LHCN-M2 (cell line): ENCODE data around the gene INSRR. TPM values are rescaled to one million over a fixed set of nuclear protein-coding genes. Genes with fewer than 3 reads are reported as not detected.
A peak's percentile ranks its signal among the peaks of the same experiment; 100 is the strongest.

ENCODE experiments used
- DNase-seq: peaks from one replicate; pipeline ENCODE4 v3.0.0-alpha.2; 2012; ENCODE audit warnings: low read depth
- total RNA-seq: library from RNA; depleted of rRNA; stranded (reverse); fragments of >200 nt; gene quantifications from 2 replicates; pipeline ENCODE4 v1.2.3, GENCODE V29; 2014

The INSRR gene
- total RNA-seq, 1 experiment from 2014 or later, result not detected

DNA sequence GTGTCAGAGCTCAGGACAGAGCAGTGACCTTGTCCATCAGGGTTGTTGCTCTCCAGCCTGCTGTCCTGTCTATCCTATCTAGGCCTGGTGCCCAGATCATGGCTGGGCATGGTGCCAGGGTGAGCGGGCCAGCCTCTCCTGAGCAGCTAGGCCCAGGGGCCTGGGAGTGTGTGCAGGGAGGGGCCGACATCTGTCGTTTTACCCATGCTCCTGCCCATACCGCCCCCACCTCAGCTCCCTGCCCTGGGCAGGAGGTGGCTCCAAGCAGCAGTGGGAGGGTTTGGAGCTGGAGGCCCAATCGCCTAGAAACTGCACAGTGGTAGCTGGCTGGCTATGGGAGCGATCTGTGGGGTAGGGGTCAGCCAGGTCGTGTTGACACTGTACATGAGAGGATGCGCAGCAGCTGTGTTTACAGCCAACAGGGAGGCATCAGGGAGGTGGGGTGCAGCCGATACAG is 6.5 kb downstream of the INSRR start:
- peak; percentile 50 for DNase-seq

DNA sequence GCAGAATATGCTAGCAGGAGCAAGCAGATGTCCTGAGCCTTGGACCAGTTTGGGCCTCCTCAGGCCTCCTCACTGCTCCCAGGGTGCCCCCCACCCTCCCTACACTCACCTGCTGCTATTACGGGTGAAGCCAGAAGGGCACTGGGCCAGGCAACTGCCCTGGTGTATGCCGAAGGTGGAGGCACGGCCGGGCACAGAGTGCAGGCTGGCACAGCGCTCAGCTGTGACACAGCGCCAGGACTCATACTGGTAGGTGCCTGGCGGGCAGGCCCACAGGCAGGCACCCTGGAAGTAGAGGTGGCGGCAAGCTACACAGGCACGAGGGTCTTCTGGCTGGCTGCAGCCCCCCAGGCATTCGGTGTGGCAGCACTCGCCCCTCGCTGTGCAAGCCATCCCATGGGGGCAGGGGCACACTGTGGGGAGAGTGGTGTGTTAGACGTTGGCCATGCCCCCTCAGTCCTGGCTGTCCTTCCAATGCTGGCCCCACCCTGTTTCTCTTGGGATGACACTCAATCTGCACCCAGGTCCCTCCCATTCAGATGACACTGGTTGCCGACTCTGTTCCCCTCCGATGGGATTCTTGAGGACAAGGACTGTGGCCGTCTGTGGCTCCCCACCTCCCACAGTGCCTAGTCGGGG is 7.0 kb downstream of the INSRR start:
- DNase-seq, result no peak

DNA sequence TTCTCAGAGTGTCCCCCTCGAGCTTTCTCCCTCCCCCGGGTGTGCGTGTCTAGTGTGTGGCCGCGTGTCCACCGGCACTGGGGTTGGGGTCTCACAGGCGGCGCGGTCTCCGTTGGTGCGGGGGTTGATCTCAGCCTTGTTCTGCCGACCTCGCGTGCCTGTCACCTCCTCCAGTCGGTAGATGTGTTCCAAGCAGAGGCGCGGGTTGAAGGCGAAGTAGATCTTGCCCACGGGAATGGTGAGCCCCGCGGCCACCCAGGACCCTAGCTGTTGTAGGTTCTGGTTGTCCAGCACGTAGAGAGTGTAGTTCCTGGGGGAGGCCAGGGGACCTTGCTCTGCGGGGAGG is 9.8 kb downstream of the INSRR start:
- DNase-seq, result no peak

DNA sequence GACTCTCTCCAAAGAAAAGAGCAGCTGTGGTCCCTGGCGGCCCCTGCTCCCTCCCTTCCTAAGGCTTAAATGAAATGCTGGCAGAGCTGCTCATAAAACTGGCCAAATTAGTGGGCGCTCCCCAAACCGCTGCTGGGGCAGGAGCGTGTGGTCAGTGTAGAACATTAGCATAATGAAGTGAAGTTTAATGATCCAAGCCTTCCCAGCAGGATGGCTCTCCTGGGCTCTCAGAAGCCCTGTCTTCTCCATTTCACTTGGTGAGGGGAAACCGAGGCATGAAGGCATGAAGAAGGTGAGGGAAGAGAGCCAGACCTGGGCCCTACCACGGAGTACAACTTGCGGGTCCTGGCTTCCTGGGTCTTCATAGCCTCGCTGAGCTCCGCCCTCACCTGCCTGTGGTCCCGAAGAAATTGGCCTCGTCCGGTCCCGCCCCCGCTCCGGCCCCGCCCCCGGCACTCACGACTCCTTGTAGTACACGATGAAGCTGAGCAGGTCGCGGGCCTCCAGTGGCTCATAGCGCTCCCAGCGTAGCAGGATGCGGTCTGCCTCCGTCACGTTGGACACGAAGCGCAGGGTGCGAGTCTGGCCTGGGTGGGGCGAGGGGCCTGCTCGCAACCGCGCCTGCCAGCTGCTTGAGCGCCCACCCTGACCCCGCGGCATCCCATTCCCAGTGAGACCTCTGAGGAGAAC is 10.3 kb downstream of the INSRR start:
- no peak for DNase-seq

DNA sequence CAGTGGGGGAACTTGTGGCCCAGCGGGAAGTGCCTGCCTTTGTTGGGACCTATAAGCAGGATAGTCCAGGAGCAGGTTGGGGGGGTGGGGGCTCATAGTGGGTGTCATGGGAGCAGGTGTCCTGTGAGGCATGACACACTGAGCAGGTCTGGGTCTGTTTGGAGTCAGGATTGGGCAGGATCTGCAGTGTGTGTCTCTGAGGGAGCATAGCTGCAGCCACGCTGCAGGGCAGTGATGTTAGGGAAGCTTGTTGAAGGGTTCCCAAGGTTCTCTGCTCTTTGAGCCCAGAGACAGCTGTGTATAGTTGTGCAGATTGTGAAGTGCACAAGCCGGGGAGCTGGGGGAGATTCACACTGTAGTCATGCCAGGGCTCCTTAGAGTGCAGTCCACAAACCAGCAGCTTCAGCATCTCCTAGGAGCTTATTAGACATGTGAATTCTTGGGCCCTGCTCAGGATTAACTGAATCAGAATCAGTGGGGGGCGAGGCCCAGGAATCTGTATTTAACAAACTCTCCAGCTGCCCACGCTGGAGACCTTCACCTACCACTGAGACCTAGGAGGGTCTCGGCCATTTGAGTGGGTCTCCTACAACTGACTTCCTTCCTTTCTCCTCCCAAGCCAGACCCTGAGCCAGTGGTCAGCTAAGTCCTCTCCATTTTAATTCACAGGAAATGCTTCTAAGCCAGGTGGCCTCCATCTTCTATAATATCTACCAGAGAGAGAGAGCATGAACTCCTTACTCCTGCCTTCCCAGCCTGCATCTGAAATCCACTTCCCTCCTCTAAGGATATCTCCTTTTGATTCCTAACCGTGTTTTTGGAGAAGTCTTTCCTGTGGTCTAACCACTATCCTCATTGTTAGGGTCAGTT is 11.1 kb downstream of the INSRR start:
- DNase-seq, result peak; percentile 27

DNA sequence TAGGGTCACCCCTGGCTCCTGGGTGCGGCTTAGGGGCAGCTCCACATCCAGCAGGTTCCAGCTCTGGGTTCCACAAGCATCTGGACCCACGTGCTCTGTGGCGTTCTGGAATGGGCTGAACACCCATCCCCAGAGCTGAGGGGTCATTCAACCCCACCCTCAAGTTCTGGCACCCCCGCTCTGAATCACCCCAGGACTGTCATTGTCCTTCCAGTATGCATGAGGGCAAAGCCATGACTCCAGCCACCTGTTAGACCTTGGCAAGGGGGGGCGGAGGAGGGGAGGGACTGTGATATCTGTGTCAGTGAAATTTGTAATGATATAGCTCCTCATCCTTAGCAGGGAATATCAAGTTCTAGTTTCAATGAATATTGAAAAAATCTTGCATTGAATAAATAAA is 12.3 kb downstream of the INSRR start:
- no peak for DNase-seq

DNA sequence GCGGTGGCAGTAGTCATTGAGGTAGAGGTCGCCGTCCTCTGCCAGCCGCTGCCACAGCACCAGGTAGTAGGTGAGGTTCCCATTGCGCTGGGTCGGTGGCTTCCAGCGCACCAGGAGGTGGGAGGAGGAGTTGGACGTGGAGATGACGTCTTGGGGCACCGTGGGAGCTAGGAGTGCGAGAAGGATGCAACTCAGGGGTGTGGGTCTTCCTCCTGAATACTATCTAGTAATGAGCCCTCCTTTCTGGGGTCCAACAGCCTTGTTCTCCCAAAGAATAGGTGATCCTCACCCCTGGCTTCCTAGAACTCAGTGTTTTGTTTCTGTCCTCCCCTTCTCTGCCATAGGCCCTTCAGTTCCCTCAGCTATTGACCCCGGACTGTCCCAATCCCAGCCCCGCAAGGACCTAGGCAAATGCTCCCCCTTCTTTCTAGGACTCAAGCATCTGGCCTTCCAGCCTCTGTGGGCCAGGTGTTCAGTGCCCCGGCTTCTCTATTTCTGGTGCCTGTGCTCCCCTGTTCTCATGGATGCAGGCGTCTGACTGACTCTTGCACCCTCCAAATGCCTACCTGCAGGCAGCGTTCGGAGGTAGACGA is 12.9 kb downstream of the INSRR start:
- no peak for DNase-seq

DNA sequence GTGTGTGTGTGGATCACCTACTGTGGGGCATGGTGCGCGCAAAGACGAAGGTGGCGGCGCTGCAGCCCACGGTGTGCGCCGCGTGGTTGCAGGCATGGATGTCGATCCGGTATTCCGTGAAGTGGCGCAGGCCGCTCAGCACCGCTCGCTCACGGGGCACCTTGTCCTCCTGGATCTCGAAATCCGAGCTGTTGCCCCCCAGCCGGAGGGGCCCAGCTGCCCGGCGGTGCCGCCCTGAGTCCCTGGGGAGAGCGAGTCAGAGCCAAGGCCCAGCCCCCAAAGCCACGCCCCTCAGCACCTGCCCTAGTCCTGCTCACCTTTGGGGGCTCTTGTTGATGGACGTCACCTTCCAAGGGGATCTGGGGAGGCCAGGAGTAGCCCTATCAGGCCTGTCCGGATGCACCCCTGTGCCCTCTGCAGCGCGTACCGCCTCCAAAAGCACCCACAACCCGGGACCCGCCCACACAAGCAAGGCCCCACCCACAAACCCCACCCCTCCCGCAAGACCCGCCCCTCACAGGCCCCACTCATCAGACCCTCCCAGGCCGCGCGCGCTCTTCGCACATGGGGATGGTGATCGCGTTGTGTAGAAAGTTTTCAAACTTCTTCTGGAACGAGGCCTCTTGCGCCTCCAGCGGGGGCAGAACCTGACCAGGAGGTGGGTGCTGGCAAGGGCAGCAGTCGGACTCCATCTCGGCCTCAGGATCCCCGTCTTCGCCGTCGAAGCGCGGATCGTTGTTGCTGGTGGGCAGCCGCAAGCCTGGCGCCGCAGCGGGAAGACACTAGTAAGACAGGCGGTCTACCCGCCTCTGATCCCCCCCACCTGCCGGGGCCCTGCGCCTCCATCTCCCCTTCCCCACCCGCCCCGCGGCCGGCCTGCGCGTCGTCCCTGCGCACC is 13.6 kb downstream of the INSRR start:
- no peak for DNase-seq

DNA sequence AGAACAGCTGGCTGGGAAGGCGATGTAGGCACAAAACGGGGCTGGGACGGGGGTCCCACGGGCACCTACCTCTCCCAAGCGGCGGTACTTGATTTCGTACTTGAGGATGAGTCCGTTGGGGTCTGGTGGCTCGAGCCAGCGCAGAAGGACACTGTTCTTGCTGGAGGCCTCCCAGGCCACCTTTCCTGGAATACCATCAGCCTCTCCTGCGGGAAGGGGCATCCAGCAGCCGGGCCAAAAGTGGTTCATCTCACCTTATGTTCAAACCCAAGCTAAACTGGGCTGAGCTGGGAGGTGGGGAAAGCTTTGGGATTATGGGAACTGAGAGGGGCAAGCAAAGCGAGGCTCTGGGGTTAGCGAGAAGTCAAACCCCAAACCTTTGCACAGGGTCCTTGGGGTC is 14.3 kb downstream of the INSRR start:
- no peak for DNase-seq

DNA sequence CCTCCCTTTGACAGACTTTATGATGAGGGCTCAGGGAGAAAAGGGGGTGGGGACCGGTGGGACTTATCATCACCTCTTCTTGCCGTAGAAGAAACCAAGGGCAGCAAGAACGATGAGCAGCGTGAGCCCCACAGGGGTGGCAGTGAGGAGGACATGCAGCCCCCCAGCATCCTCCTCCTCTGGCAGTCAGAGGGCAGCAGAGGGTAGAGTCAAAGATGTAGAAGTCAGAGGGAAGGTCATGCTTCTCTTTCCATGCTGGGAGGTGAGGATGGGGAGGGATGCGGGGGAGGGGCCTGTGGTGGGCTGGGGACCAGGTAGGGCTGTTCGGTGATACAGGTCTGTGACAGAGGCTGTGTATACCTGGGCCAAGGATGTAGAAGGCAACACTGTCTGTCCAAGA is 14.8 kb downstream of the INSRR start:
- no peak for DNase-seq

DNA sequence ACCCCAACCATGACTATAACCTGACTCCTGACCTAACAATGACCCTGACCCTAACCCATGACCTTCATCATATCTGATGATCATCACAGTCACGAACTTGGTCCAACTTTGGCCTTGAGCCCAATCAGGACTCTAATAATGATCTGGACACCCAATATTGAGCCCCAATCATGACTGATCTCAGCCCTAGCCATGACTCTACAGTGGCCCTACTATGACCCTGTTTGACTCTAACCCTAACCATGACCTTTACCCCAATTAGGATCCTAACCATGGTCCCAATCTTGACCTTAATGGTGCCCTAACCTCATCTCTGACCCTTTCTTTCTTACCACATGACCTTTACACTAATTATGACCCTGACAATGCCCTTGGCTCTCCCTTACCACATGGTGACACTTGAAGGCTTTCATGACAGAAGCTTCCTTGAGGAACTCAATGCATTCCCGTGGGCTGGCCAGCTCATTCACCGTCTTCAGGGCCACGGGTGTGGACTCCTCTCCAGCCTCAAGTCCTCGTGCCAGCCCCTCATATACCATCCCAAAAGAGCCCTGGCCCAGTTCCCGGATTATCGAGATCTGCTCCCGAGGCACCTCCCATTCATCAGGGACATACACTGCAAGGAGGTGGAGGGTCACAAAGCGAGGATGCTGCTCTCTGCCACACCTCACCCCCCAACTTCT is 16.2 kb downstream of the INSRR start:
- DNase-seq, result no peak

DNA sequence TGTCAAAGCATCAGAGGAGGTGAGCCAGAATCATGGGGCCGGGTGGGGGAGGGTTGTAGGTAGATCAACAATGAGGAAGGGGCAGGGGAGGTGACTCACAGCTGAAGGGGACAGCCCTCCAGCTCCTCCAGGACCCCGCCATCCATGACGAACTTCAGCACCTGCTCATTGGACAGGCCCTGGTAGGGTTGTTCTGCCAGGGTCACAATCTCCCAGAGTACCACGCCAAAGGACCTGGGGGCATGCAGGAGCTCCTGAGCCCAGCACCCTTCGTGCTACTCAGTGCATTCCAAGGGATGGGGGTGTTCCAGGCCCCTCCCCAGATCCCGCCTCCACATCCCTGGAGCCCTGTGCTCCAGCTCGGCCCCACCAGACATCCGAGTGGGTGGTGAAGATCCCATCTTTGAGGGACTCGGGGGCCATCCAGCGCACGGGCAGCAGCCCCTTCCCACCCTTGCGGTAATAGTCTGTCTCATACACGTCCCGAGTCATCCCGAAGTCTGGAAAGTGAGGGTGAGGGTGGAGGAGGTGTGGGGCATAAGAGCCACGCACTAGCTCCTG is 17.5 kb downstream of the INSRR start:
- no peak for DNase-seq

- no peak for DNase-seq
Observed at GRCh38 chr1:156840898-156841279, 18.0 kb downstream of the INSRR start.

- no peak for DNase-seq
Observed at GRCh38 chr1:156840186-156840897, 18.6 kb downstream of the INSRR start.

DNA sequence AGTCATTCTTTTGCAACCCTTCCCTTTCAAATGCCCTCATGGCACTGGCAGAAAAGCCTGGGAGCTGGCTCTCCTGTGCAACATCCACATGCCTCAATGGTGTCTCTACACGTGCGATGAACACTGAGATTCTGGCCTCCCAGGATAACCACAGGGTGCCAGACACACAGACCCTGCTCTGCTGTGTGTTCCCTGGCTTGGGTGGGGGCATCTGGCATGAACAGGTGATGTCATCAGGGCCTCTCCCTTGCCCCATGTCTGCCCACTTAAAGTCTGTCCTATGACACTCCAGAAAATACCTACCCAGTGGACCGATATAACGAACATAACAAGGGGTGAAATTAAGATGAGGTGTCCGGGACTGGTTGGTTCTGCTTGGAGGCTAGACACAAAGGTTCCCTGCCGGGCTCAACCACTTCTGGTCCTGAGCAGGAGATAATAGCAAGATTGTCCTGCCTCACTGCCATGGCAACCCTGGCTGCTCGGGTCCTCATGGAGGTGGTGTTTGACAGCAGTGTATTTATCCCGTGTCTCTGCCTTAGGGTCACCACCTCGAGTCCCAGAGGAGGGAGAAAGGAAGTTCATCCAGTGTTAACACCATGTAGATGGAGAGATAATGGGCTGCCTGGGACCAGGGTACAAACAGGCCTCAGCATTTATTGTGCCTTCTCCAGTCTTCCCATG is 19.3 kb downstream of the INSRR start:
- DNase-seq, result no peak

DNA sequence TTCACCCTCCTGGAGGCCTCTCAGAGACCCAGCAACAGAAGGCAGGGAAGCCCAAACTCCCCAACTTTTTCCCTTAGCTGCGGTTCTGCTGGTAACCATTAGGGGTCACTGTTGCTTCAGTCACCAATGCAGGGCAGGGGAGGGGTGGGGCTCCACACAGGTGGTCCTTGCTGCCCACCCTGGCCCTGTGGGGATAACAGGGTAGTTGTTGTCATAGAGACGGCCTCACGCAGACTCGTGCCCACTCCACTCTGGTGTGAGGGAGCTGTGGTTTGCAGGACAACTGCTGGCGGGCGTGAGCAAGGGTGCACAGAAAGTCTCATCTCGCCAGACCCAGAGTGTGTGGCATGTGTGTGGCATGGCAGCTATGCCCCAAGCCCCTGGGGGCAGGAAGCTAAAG is 19.9 kb downstream of the INSRR start:
- DNase-seq, result no peak

DNA sequence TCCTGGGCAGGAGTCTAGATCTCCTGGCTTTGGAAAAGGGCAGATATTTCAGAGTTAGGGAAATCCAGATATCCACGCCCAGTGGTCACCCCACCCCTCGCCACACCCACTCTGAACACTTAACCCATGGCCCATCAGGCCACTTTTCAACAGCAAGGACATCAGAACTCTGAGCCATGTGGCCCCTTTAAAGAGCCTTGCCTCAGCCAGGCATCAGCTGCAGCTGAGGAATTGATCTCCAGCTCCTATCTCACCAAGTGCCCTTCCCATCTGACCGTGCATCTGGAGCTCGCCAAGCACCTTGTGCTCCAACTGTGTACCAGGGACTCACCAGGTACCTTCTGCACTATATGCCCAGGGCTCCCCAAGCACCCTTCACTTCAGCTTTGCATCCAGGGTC is 22.0 kb downstream of the INSRR start:
- no peak for DNase-seq

GRCh38 chr1:156836041-156836654 is 22.8 kb downstream of the INSRR start:
- DNase-seq, result no peak

- no peak for DNase-seq
Observed at GRCh38 chr1:156834322-156834721, 24.6 kb downstream of the INSRR start.
